Inflammatory macrophage (primary cell): ENCODE measurements around the gene ZNF740.
"Not testable (repeated sequence)": the region's sequence is repeated elsewhere in the genome, so short reads cannot be mapped to it uniquely, and the experiment has no call there.

ENCODE experiments used
- DNase-seq, 2 donors: peaks; one replicate each; pipeline ENCODE4 v3.0.0-alpha.2; 2020 to 2022

Gene ZNF740

GRCh38 chr12:53173085-53173715 is 7.3 kb upstream of the ZNF740 start:
- no peak for DNase-seq

- peak; percentile 28 to 39 for DNase-seq
Observed at GRCh38 chr12:53174881-53175491, 5.5 kb upstream of the ZNF740 start.

GRCh38 chr12:53176750-53177149 is 3.8 kb upstream of the ZNF740 start:
- no peak for DNase-seq

- not testable (repeated sequence) for DNase-seq
Observed at GRCh38 chr12:53177447-53177846, 3.1 kb upstream of the ZNF740 start.

- DNase-seq: not testable (repeated sequence)
Observed at GRCh38 chr12:53178803-53179202, 1.7 kb upstream of the ZNF740 start.

- peak in 1 of 2 donors; percentile 32 for DNase-seq
Observed at GRCh38 chr12:53179687-53180219, 769 bp upstream of the ZNF740 start.

- DNase-seq: peak; percentile 56 to 76
Observed at GRCh38 chr12:53180931-53181645, 566 bp downstream of the ZNF740 start.

- no peak for DNase-seq
Observed at GRCh38 chr12:53181935-53182334, 1.4 kb downstream of the ZNF740 start.

GRCh38 chr12:53182903-53183302 is 2.4 kb downstream of the ZNF740 start:
- peak; percentile 91 to 94 for DNase-seq

GRCh38 chr12:53184828-53185227 is 4.3 kb downstream of the ZNF740 start:
- no peak for DNase-seq

- no peak for DNase-seq
Observed at GRCh38 chr12:53185582-53186153, 5.1 kb downstream of the ZNF740 start.

GRCh38 chr12:53186745-53187144 is 6.2 kb downstream of the ZNF740 start:
- DNase-seq: no peak

GRCh38 chr12:53187145-53187899 is 6.8 kb downstream of the ZNF740 start:
- DNase-seq: no peak

GRCh38 chr12:53190108-53190729 is 9.7 kb downstream of the ZNF740 start:
- DNase-seq: no peak

GRCh38 chr12:53191096-53191884 is 10.8 kb downstream of the ZNF740 start:
- DNase-seq: no peak

GRCh38 chr12:53191885-53192530 is 11.5 kb downstream of the ZNF740 start:
- DNase-seq: no peak

- DNase-seq: no peak
Observed at GRCh38 chr12:53192531-53193021, 12.1 kb downstream of the ZNF740 start.

GRCh38 chr12:53193040-53193439 is 12.5 kb downstream of the ZNF740 start:
- no peak for DNase-seq

- DNase-seq: no peak
Observed at GRCh38 chr12:53193985-53194716, 13.6 kb downstream of the ZNF740 start.

- no peak for DNase-seq
Observed at GRCh38 chr12:53194973-53195372, 14.5 kb downstream of the ZNF740 start.
